ENCODE data around the gene C3orf18.

C3orf18 gene

DNA sequence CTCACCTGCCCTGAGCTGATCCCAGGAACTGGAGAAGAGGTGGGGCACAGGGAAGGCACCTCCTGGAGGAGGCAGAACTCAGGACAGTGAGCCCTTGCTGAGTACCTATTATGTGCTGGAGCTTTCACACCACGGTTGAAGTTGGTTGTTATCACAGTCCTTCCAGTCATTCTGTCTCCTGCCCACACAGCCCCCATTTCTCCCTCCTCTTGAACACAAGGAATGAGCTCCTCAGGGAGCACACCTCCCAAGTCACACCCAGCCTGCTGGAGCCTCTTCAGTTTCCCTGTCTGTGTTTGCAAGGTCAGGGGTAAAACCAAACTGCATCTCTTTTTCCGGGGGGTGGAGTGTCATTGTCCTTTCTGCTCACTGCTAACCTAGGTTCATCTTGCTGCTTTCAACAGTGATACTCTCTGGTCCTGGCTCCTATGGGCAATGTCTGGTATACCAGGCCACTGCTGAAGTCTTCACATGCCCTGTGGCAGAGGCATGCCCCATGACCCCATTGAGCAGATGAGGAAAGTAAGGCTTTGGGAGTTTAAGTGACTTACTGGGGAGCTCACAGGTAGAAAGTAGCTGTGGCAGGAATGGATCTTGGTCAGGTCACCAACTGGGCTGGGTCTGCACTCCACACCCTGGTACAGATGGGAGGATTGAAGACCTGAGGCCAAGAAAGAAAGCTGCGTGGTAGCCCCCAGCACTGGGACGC is 30.0 kb downstream of the C3orf18 start:
- Histone ChIP-seq H3K9me3 (ENCODE audit: control insufficient read depth, low read length) (no peaks in the 10 kb centered on the region), H2BK15ac (ENCODE audit: low read depth, poor library complexity, severe bottlenecking) (no peak overlapping the region), H4K8ac (ENCODE audit: low read length) (no peak overlapping the region), H3K27ac (ENCODE audit: low read length, poor library complexity, severe bottlenecking) (no peak overlapping the region), H3K4ac (ENCODE audit: low read depth in 1 of 2, low read length in 2 of 2) (no peak overlapping the region), H3K18ac (ENCODE audit: low read depth in 1 of 2, low read length in 2 of 2) (no peak overlapping the region), H2AK5ac (ENCODE audit: low read length, severe bottlenecking) (no peak overlapping the region), H2BK5ac (ENCODE audit: low read depth, low read length, poor library complexity, severe bottlenecking) (no peak overlapping the region), H3K23ac (ENCODE audit: low read length in 2 of 2) (no peak overlapping the region), H2BK120ac (ENCODE audit: low read depth, low read length) (no peak overlapping the region), H3K14ac (ENCODE audit: low read length in 2 of 2) (no peak overlapping the region), H3K9ac (ENCODE audit: low read length) (no peak overlapping the region), H3K4me1 (ENCODE audit: control insufficient read depth, insufficient read depth, low read depth, low read length) (peaks cover 26% of the 10 kb centered on the region), H3K4me3 (ENCODE audit: insufficient read depth in 1 of 2, low read depth in 1 of 2, low read length in 2 of 2) (no peak overlapping the region), H2AFZ (ENCODE audit: low read depth, low read length) (no peak overlapping the region), H3K79me1 (replicated peaks; ENCODE audit: low read length, poor library complexity, severe bottlenecking) (no peaks in the 10 kb centered on the region), H3K36me3 (ENCODE audit: control insufficient read depth in 1 of 2, insufficient read depth in 2 of 2, low read depth in 1 of 2, low read length in 2 of 2) (no peaks in the 10 kb centered on the region), H3K4me2 (ENCODE audit: low read length, poor library complexity, severe bottlenecking) (no peak overlapping the region), H4K91ac (ENCODE audit: low read length) (no peak overlapping the region), H3K27me3 (ENCODE audit: control insufficient read depth in 1 of 2, insufficient read depth in 1 of 2, low read length in 2 of 2) (peaks cover 53 to 92% of the 10 kb centered on the region in 2 experiments), H2BK12ac (ENCODE audit: low read length in 2 of 2) (no peak overlapping the region)
- WGBS = 72% methylated on average over 4 of the region's 4 CpGs
- DNase-seq = no peak

GRCh38 chr3:50536471-50537180 is 30.9 kb downstream of the C3orf18 start:
- Histone ChIP-seq H2BK15ac (ENCODE audit: low read depth, poor library complexity, severe bottlenecking) (no peak overlapping the region), H2BK5ac (ENCODE audit: low read depth, low read length, poor library complexity, severe bottlenecking) (no peak overlapping the region), H3K4me1 (ENCODE audit: control insufficient read depth, insufficient read depth, low read depth, low read length) (peaks cover 35% of the 10 kb centered on the region), H2BK12ac (ENCODE audit: low read length in 2 of 2) (no peak overlapping the region), H2AFZ (ENCODE audit: low read depth, low read length) (no peak overlapping the region), H3K27ac (ENCODE audit: low read length, poor library complexity, severe bottlenecking) (no peak overlapping the region), H3K27me3 (ENCODE audit: control insufficient read depth in 1 of 2, insufficient read depth in 1 of 2, low read length in 2 of 2) (peaks cover 57 to 96% of the 10 kb centered on the region in 2 experiments), H3K4me2 (ENCODE audit: low read length, poor library complexity, severe bottlenecking) (no peak overlapping the region), H4K8ac (ENCODE audit: low read length) (no peak overlapping the region), H2AK5ac (ENCODE audit: low read length, severe bottlenecking) (no peak overlapping the region), H3K79me1 (replicated peaks; ENCODE audit: low read length, poor library complexity, severe bottlenecking) (no peaks in the 10 kb centered on the region), H3K9ac (ENCODE audit: low read length) (no peak overlapping the region), H2BK120ac (ENCODE audit: low read depth, low read length) (no peak overlapping the region), H4K91ac (ENCODE audit: low read length) (no peak overlapping the region), H3K23ac (ENCODE audit: low read length in 2 of 2) (no peak overlapping the region), H3K36me3 (ENCODE audit: control insufficient read depth in 1 of 2, insufficient read depth in 2 of 2, low read depth in 1 of 2, low read length in 2 of 2) (no peaks in the 10 kb centered on the region), H3K14ac (ENCODE audit: low read length in 2 of 2) (no peak overlapping the region), H3K4me3 (ENCODE audit: insufficient read depth in 1 of 2, low read depth in 1 of 2, low read length in 2 of 2) (no peak overlapping the region), H3K18ac (ENCODE audit: low read depth in 1 of 2, low read length in 2 of 2) (no peak overlapping the region), H3K4ac (ENCODE audit: low read depth in 1 of 2, low read length in 2 of 2) (no peak overlapping the region), H3K9me3 (ENCODE audit: control insufficient read depth, low read length) (no peaks in the 10 kb centered on the region)
- DNase-seq = no peak
- WGBS = 62% methylated on average over 4 of the region's 5 CpGs

- Histone ChIP-seq H3K4me3 (ENCODE audit: insufficient read depth in 1 of 2, low read depth in 1 of 2, low read length in 2 of 2) (no peak overlapping the region), H2BK120ac (ENCODE audit: low read depth, low read length) (no peak overlapping the region), H2AK5ac (ENCODE audit: low read length, severe bottlenecking) (no peak overlapping the region), H3K14ac (ENCODE audit: low read length in 2 of 2) (no peak overlapping the region), H3K9me3 (ENCODE audit: control insufficient read depth, low read length) (no peaks in the 10 kb centered on the region), H3K23ac (ENCODE audit: low read length in 2 of 2) (no peak overlapping the region), H3K79me1 (replicated peaks; ENCODE audit: low read length, poor library complexity, severe bottlenecking) (no peaks in the 10 kb centered on the region), H2BK5ac (ENCODE audit: low read depth, low read length, poor library complexity, severe bottlenecking) (no peak overlapping the region), H4K8ac (ENCODE audit: low read length) (no peak overlapping the region), H4K91ac (ENCODE audit: low read length) (no peak overlapping the region), H2AFZ (ENCODE audit: low read depth, low read length) (no peak overlapping the region), H3K9ac (ENCODE audit: low read length) (no peak overlapping the region), H3K27ac (ENCODE audit: low read length, poor library complexity, severe bottlenecking) (peak overlapping the region; percentile 17), H3K4me2 (ENCODE audit: low read length, poor library complexity, severe bottlenecking) (no peak overlapping the region), H3K4me1 (ENCODE audit: control insufficient read depth, insufficient read depth, low read depth, low read length) (peaks cover 45% of the 10 kb centered on the region), H3K4ac (ENCODE audit: low read depth in 1 of 2, low read length in 2 of 2) (no peak overlapping the region), H3K36me3 (ENCODE audit: control insufficient read depth in 1 of 2, insufficient read depth in 2 of 2, low read depth in 1 of 2, low read length in 2 of 2) (no peaks in the 10 kb centered on the region), H3K18ac (ENCODE audit: low read depth in 1 of 2, low read length in 2 of 2) (no peak overlapping the region), H3K27me3 (ENCODE audit: control insufficient read depth in 1 of 2, insufficient read depth in 1 of 2, low read length in 2 of 2) (peaks cover 58 to 95% of the 10 kb centered on the region in 2 experiments), H2BK12ac (ENCODE audit: low read length in 2 of 2) (no peak overlapping the region), H2BK15ac (ENCODE audit: low read depth, poor library complexity, severe bottlenecking) (no peak overlapping the region)
- DNase-seq = no peak
- WGBS = 84% methylated on average over 9 of the region's 9 CpGs
These were observed 32.7 kb downstream of the C3orf18 start for GRCh38 chr3:50534681-50535330.

GRCh38 chr3:50533807-50534461 is 33.6 kb downstream of the C3orf18 start:
- H3K79me1 ChIP-seq (replicated peaks; ENCODE audit: low read length, poor library complexity, severe bottlenecking) = no peaks in the 10 kb centered on the region
- 68% methylated on average over 9 of the region's 9 CpGs for WGBS

More at GRCh38 chr3:50533807-50534461, 33.6 kb downstream of the C3orf18 start:
- Histone ChIP-seq H2BK120ac (ENCODE audit: low read depth, low read length) (no peak overlapping the region), H3K4ac (ENCODE audit: low read depth in 1 of 2, low read length in 2 of 2) (no peak overlapping the region), H2AFZ (ENCODE audit: low read depth, low read length) (no peak overlapping the region), H3K9ac (ENCODE audit: low read length) (no peak overlapping the region), H3K18ac (ENCODE audit: low read depth in 1 of 2, low read length in 2 of 2) (no peak overlapping the region), H3K36me3 (ENCODE audit: control insufficient read depth in 1 of 2, insufficient read depth in 2 of 2, low read depth in 1 of 2, low read length in 2 of 2) (no peaks in the 10 kb centered on the region), H3K4me3 (ENCODE audit: insufficient read depth in 1 of 2, low read depth in 1 of 2, low read length in 2 of 2) (no peak overlapping the region), H4K8ac (ENCODE audit: low read length) (no peak overlapping the region), H2BK12ac (ENCODE audit: low read length in 2 of 2) (no peak overlapping the region), H3K23ac (ENCODE audit: low read length in 2 of 2) (no peak overlapping the region), H3K27ac (ENCODE audit: low read length, poor library complexity, severe bottlenecking) (no peak overlapping the region), H2BK5ac (ENCODE audit: low read depth, low read length, poor library complexity, severe bottlenecking) (no peak overlapping the region), H3K9me3 (ENCODE audit: control insufficient read depth, low read length) (no peaks in the 10 kb centered on the region), H2BK15ac (ENCODE audit: low read depth, poor library complexity, severe bottlenecking) (no peak overlapping the region), H3K4me2 (ENCODE audit: low read length, poor library complexity, severe bottlenecking) (no peak overlapping the region), H3K4me1 (ENCODE audit: control insufficient read depth, insufficient read depth, low read depth, low read length) (peaks cover 45% of the 10 kb centered on the region), H3K14ac (ENCODE audit: low read length in 2 of 2) (no peak overlapping the region), H2AK5ac (ENCODE audit: low read length, severe bottlenecking) (peak overlapping the region; percentile 24), H4K91ac (ENCODE audit: low read length) (no peak overlapping the region), H3K27me3 (ENCODE audit: control insufficient read depth in 1 of 2, insufficient read depth in 1 of 2, low read length in 2 of 2) (peaks cover 58 to 95% of the 10 kb centered on the region in 2 experiments)
- DNase-seq = no peak
